ENCODE data around the gene NOTCH1.

The NOTCH1 gene

GRCh38 chr9:136536721-136537241 is 9.1 kb downstream of the NOTCH1 start:
- no peaks in the 10 kb centered on the region for H3K27me3 Mint-ChIP-seq (ENCODE audit: low read depth, poor library complexity)
- no peak overlapping the region for H3K4me3 Mint-ChIP-seq
- H3K9me3 Mint-ChIP-seq = no peaks in the 10 kb centered on the region
- peaks cover 21% of the 10 kb centered on the region for H3K36me3 Mint-ChIP-seq (ENCODE audit: low read depth)
- no peak for DNase-seq
- TF ChIP-seq CTCF (IDR thresholded peaks at IDR 0.05) = no peak
- H3K4me1 Mint-ChIP-seq = peaks cover 42% of the 10 kb centered on the region
- H3K27ac Mint-ChIP-seq = no peak overlapping the region

GRCh38 chr9:136536051-136536720 is 9.7 kb downstream of the NOTCH1 start:
- no peak for TF ChIP-seq CTCF (IDR thresholded peaks at IDR 0.05)
- no peak overlapping the region for H3K4me3 Mint-ChIP-seq
- H3K9me3 Mint-ChIP-seq = no peaks in the 10 kb centered on the region

GRCh38 chr9:136535070-136535469 is 10.8 kb downstream of the NOTCH1 start:
- DNase-seq = peak; percentile 39
- TF ChIP-seq CTCF (IDR thresholded peaks at IDR 0.05) = no peak
- no peaks in the 10 kb centered on the region for H3K9me3 Mint-ChIP-seq
- no peak overlapping the region for H3K4me3 Mint-ChIP-seq
- H3K27me3 Mint-ChIP-seq (ENCODE audit: low read depth, poor library complexity) = no peaks in the 10 kb centered on the region
- H3K27ac Mint-ChIP-seq = no peak overlapping the region
- H3K4me1 Mint-ChIP-seq = peaks cover 42% of the 10 kb centered on the region
- H3K36me3 Mint-ChIP-seq (ENCODE audit: low read depth) = peaks cover 13% of the 10 kb centered on the region

More at GRCh38 chr9:136536051-136536720, 9.7 kb downstream of the NOTCH1 start:
- no peak for DNase-seq
- Mint-ChIP-seq H3K27ac (no peak overlapping the region), H3K36me3 (ENCODE audit: low read depth) (peaks cover 20% of the 10 kb centered on the region), H3K4me1 (peaks cover 42% of the 10 kb centered on the region), H3K27me3 (ENCODE audit: low read depth, poor library complexity) (no peaks in the 10 kb centered on the region)

- Mint-ChIP-seq H3K27ac (peak overlapping the region; percentile 95), H3K36me3 (ENCODE audit: low read depth) (peaks cover 13% of the 10 kb centered on the region), H3K4me1 (peaks cover 41% of the 10 kb centered on the region), H3K9me3 (no peaks in the 10 kb centered on the region), H3K4me3 (no peak overlapping the region), H3K27me3 (ENCODE audit: low read depth, poor library complexity) (no peaks in the 10 kb centered on the region)
- TF ChIP-seq CTCF (IDR thresholded peaks at IDR 0.05) = no peak
- DNase-seq = no peak
Observed at GRCh38 chr9:136534366-136534765, 11.5 kb downstream of the NOTCH1 start.

GRCh38 chr9:136533775-136534157 is 12.1 kb downstream of the NOTCH1 start:
- no peak for DNase-seq
- Mint-ChIP-seq H3K4me3 (no peak overlapping the region), H3K27ac (peak overlapping the region; percentile 48), H3K27me3 (ENCODE audit: low read depth, poor library complexity) (no peaks in the 10 kb centered on the region), H3K9me3 (no peaks in the 10 kb centered on the region), H3K36me3 (ENCODE audit: low read depth) (peaks cover 9% of the 10 kb centered on the region), H3K4me1 (peaks cover 41% of the 10 kb centered on the region)
- no peak for TF ChIP-seq CTCF (IDR thresholded peaks at IDR 0.05)

All from nephron progenitor cell (in vitro differentiated cells).